Mesothelial cell of epicardium (in vitro differentiated cells): ENCODE measurements around the gene RIOX2. TPM values are rescaled to one million over a fixed set of nuclear protein-coding genes. Genes with fewer than 3 reads are reported as not detected.

Experiments used
- DNase-seq, 2 experiments: peaks; one replicate each; pipeline ENCODE4 v3.0.0; 2021; ENCODE audit warnings: low spot score in 2 of 2; ENCODE audit not compliant: unreplicated experiment in 2 of 2
- H3K27ac Mint-ChIP-seq: 2 replicates; pipeline ENCODE4 v1.8.0; 2021; ENCODE audit warnings: mixed read lengths
- H3K27me3 Mint-ChIP-seq: 2 replicates; pipeline ENCODE4 v1.8.0; 2021; ENCODE audit warnings: low read depth, mixed read lengths
- H3K36me3 Mint-ChIP-seq: 2 replicates; pipeline ENCODE4 v1.8.0; 2021; ENCODE audit warnings: mixed read lengths
- H3K4me1 Mint-ChIP-seq: 2 replicates; pipeline ENCODE4 v1.8.0; 2021; ENCODE audit warnings: mixed read lengths
- H3K4me3 Mint-ChIP-seq: 2 replicates; pipeline ENCODE4 v1.8.0; 2021; ENCODE audit warnings: mild to moderate bottlenecking, moderate library complexity, mixed read lengths
- H3K9me3 Mint-ChIP-seq: 2 replicates; pipeline ENCODE4 v1.8.0; 2021; ENCODE audit warnings: mixed read lengths
- total RNA-seq: library from RNA; stranded (reverse); gene quantifications from 3 replicates; pipeline ENCODE4 v1.2.1, GENCODE V29; 2021
- TF ChIP-seq, protein P1 (sequence below): fragments of 200-600 bp; sonication (generic); IDR thresholded peaks from one replicate; pipeline ENCODE4 v1.5.0; 2021; ENCODE audit warnings: antibody characterized with exemption; ENCODE audit not compliant: unreplicated experiment

RIOX2 gene
- total RNA-seq, 1 donor from 2014 or later: 17.3 TPM

DNA sequence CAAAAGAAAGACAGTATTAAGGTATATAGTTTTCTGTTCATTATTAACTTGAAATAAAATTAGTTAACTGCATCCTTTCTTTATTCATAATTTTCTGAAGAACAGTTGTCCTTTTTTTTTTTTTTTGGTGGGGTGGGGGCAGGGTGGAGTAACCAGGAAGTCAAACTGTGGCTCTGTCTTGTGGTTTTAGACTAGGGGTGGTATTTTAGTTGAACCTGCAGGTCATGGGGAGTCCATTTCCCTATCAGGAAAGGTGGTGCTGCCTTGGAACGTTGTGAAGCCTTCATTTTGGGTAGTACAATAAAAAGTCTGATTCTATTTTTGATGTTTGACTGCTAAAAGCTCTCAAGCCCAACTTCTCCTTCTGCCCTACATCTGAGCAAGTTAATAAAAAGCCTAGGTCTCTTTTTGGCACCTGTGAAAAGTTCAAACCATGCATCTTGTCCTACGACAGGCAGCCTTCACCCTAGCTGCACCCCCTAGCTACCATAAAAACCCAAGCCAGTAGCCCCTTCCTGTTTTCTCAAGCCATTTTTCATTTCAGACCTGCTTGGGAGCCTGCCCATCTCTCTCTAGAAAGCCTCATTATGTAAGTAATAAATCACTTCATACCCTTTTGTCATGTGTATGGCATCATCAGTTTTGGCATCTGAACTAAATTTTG lies 31.2 kb upstream of the RIOX2 start:
- H3K36me3 Mint-ChIP-seq: no peaks in the 10 kb centered on the region
- H3K27me3 Mint-ChIP-seq: peaks cover 9% of the 10 kb centered on the region
- no peaks in the 10 kb centered on the region for H3K4me1 Mint-ChIP-seq
- H3K27ac Mint-ChIP-seq: no peak overlapping the region
- H3K4me3 Mint-ChIP-seq: no peak overlapping the region
- DNase-seq: no peak
- TF ChIP-seq, protein P1, sequence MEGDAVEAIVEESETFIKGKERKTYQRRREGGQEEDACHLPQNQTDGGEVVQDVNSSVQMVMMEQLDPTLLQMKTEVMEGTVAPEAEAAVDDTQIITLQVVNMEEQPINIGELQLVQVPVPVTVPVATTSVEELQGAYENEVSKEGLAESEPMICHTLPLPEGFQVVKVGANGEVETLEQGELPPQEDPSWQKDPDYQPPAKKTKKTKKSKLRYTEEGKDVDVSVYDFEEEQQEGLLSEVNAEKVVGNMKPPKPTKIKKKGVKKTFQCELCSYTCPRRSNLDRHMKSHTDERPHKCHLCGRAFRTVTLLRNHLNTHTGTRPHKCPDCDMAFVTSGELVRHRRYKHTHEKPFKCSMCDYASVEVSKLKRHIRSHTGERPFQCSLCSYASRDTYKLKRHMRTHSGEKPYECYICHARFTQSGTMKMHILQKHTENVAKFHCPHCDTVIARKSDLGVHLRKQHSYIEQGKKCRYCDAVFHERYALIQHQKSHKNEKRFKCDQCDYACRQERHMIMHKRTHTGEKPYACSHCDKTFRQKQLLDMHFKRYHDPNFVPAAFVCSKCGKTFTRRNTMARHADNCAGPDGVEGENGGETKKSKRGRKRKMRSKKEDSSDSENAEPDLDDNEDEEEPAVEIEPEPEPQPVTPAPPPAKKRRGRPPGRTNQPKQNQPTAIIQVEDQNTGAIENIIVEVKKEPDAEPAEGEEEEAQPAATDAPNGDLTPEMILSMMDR: no peak
- H3K9me3 Mint-ChIP-seq: no peaks in the 10 kb centered on the region

DNA sequence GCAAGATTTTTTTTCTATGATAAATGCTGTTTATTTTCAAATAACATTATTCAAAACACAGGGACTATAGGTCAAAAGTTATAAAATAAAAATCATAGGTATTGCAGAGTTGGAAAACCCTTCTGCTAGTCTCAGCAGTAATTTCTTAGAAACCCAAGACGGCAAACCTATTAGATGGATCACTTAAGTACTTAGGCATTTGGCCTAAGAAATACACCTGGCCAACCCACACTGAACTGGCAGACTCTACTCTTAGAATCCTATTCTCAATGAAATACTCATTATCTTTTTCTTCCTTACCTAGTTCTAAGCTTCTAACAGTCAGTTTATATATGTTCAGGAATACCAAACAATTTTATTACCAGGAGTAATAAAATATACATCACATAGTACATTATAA lies 30.5 kb upstream of the RIOX2 start:
- Mint-ChIP-seq H3K9me3 (no peaks in the 10 kb centered on the region), H3K36me3 (no peaks in the 10 kb centered on the region), H3K4me1 (no peaks in the 10 kb centered on the region), H3K27me3 (peaks cover 9% of the 10 kb centered on the region), H3K27ac (no peak overlapping the region), H3K4me3 (no peak overlapping the region)
- no peak for DNase-seq
- TF ChIP-seq, protein P1: no peak

DNA sequence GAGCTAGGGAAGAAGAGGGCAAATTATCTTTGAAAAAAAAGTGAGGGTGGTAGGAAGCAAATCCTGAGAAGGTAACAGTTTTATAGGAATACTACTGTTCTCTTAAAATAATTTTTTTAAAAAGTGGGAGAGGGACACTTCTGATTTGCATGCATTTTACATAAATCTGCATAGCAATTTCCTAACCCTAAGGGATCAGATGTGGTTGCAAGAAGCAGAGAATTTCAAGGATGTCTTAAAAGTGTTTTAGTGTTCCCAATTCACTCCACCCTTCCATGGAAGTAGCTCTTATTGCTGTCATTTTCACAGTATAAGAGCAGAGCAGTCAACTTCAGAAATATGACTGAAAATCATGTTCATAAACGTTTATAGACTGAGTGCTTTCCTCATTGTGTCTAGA lies 27.8 kb upstream of the RIOX2 start:
- TF ChIP-seq, protein P1: no peak
- no peaks in the 10 kb centered on the region for H3K9me3 Mint-ChIP-seq

DNA sequence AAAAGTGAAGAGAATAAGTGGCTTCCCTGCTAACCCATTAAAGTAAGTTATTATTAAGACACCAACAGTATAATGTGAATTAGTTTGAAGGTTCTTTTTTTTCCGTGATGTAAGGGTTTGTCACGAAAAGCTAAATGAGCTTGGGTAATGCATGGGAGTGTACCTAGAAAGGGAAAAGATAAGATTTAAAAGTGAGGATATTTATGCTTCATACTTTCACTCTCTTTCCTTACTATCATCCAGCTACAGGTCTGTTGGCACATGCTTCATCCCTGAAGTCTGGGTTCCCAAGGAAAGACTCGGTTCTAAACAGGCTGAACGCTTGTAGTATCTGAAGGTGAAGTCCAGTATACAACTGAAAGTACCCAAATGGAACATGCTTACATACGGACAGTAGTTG lies 26.9 kb upstream of the RIOX2 start:
- no peaks in the 10 kb centered on the region for H3K9me3 Mint-ChIP-seq
- DNase-seq: no peak
- H3K36me3 Mint-ChIP-seq: no peaks in the 10 kb centered on the region
- H3K27ac Mint-ChIP-seq: no peak overlapping the region
- H3K4me1 Mint-ChIP-seq: no peaks in the 10 kb centered on the region
- peaks cover 13% of the 10 kb centered on the region for H3K27me3 Mint-ChIP-seq
- TF ChIP-seq, protein P1: no peak
- H3K4me3 Mint-ChIP-seq: no peak overlapping the region

More for the DNA sequence above, 27.8 kb upstream of the RIOX2 start:
- no peak for DNase-seq
- Mint-ChIP-seq H3K27ac (no peak overlapping the region), H3K36me3 (no peaks in the 10 kb centered on the region), H3K27me3 (peaks cover 9% of the 10 kb centered on the region), H3K4me3 (no peak overlapping the region), H3K4me1 (no peaks in the 10 kb centered on the region)

DNA sequence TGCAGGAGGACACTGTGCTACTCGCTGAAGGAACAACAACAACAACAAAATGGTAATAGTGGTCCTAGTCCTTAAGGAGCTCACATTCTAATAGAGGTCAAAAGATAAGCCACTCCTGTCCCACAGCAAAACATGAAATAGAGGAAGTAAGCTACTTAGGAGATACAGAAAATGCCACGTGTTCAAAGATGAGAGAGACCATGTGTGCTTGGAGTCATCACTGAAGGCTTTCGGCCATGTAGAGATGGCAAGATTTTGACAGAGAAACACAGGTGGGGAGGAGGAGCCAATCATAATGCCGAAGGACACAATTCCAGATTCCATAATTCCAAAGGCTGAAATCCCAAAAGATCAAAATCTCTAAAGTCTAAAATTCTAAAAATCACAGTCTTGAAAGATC lies 24.8 kb upstream of the RIOX2 start:
- H3K27me3 Mint-ChIP-seq: peaks cover 26% of the 10 kb centered on the region

More for the DNA sequence above, 24.8 kb upstream of the RIOX2 start:
- Mint-ChIP-seq H3K4me1 (no peaks in the 10 kb centered on the region), H3K9me3 (no peaks in the 10 kb centered on the region), H3K4me3 (no peak overlapping the region), H3K36me3 (no peaks in the 10 kb centered on the region), H3K27ac (no peak overlapping the region)
- TF ChIP-seq, protein P1: no peak
- DNase-seq: no peak
